Epithelial cell of prostate (primary cell): ENCODE data around the gene SLAMF9.
A peak's percentile ranks its signal among the peaks of the same experiment; 100 is the strongest.

Experiments
- DNase-seq: peaks from one replicate; pipeline ENCODE4 v3.0.0-alpha.2; 2011; ENCODE audit warnings: low read depth, low spot score
- H3K27ac ChIP-seq: fragments of 450-650 bp; 2 replicates; pipeline ENCODE4 v1.5.1; 2017; ENCODE audit warnings: mild to moderate bottlenecking

Gene SLAMF9

GRCh38 chr1:159947942-159948341 is 6.1 kb downstream of the SLAMF9 start:
- no peak overlapping the region for H3K27ac ChIP-seq
- DNase-seq: no peak

- peak overlapping the region; percentile 82 for H3K27ac ChIP-seq
- no peak for DNase-seq
These were observed 7.5 kb downstream of the SLAMF9 start for GRCh38 chr1:159946242-159947187.

- DNase-seq: peak; percentile 85
- peak within 1 kb of the TSS; percentile 82 for H3K27ac ChIP-seq
These were observed 8.4 kb downstream of the SLAMF9 start, which contains the start of gene IGSF9 for GRCh38 chr1:159945483-159946241. TSS of gene IGSF9 (minus strand) at chr1:159945613. CDS start at chr1:159943454, 2,159 bp downstream.

GRCh38 chr1:159944623-159945455 is 9.2 kb downstream of the SLAMF9 start:
- DNase-seq: no peak
- H3K27ac ChIP-seq: peak overlapping the region; percentile 82

GRCh38 chr1:159943908-159944622 is 10.0 kb downstream of the SLAMF9 start:
- peak overlapping the region; percentile 82 for H3K27ac ChIP-seq
- DNase-seq: no peak

GRCh38 chr1:159943278-159943640 is 10.8 kb downstream of the SLAMF9 start:
- no peak for DNase-seq
- H3K27ac ChIP-seq: no peak overlapping the region

- no peak overlapping the region for H3K27ac ChIP-seq
- no peak for DNase-seq
These were observed 11.3 kb downstream of the SLAMF9 start for GRCh38 chr1:159942632-159943277.

- no peak overlapping the region for H3K27ac ChIP-seq
- no peak for DNase-seq
These were observed 12.2 kb downstream of the SLAMF9 start for GRCh38 chr1:159941591-159942560.

- no peak overlapping the region for H3K27ac ChIP-seq
- no peak for DNase-seq
These were observed 12.9 kb downstream of the SLAMF9 start for GRCh38 chr1:159941141-159941540.

- DNase-seq: no peak
- H3K27ac ChIP-seq: peak overlapping the region; percentile 23
These were observed 13.9 kb downstream of the SLAMF9 start for GRCh38 chr1:159940006-159940620.

- no peak for DNase-seq
- peak overlapping the region; percentile 23 for H3K27ac ChIP-seq
These were observed 14.4 kb downstream of the SLAMF9 start for GRCh38 chr1:159939678-159940002.

GRCh38 chr1:159938905-159939677 is 14.9 kb downstream of the SLAMF9 start:
- H3K27ac ChIP-seq: peak overlapping the region; percentile 23
- no peak for DNase-seq

- no peak for DNase-seq
These were observed 15.7 kb downstream of the SLAMF9 start for GRCh38 chr1:159938211-159938852.

GRCh38 chr1:159937054-159937750 is 16.8 kb downstream of the SLAMF9 start:
- H3K27ac ChIP-seq: peak overlapping the region; percentile 48
- DNase-seq: no peak

More at GRCh38 chr1:159938211-159938852, 15.7 kb downstream of the SLAMF9 start:
- peak overlapping the region; percentile 48 for H3K27ac ChIP-seq

- peak overlapping the region; percentile 48 for H3K27ac ChIP-seq
- no peak for DNase-seq
These were observed 17.6 kb downstream of the SLAMF9 start for GRCh38 chr1:159936273-159936904.
